PFSK-1 (cell line): ENCODE data around the gene KREMEN1.
A peak's percentile ranks its signal among the peaks of the same experiment; 100 is the strongest.

ENCODE experiments used
- FOXP2 ChIP-seq: optimal IDR thresholded peaks from 2 replicates; pipeline ENCODE3; 2011; ENCODE audit warnings: borderline replicate concordance, control low read depth, inconsistent platforms; ENCODE audit not compliant: insufficient read depth; ENCODE audit errors: extremely low read length, extremely low read depth
- POLR2AphosphoS5 ChIP-seq: IDR thresholded peaks from 2 replicates; pipeline ENCODE4 v1.6.1; 2012; ENCODE audit warnings: low read depth, mild to moderate bottlenecking, control low read depth, low read length, moderate library complexity
- REST ChIP-seq, 2 experiments: IDR thresholded peaks; 2 replicates each; pipeline versions ENCODE4 v1.6.1 to v1.8.0; 2011 to 2012; ENCODE audit warnings: low read depth in 2 of 2, low read length in 2 of 2, control low read depth in 1 of 2, inconsistent platforms in 1 of 2, mild to moderate bottlenecking in 1 of 2, moderate library complexity in 1 of 2; ENCODE audit not compliant: insufficient read depth in 1 of 2
- SIN3A ChIP-seq: IDR thresholded peaks from 2 replicates; pipeline ENCODE4 v1.6.1; 2012; ENCODE audit warnings: mild to moderate bottlenecking, low read length, moderate library complexity, borderline replicate concordance; ENCODE audit not compliant: insufficient read depth
- TAF1 ChIP-seq: IDR thresholded peaks from 2 replicates; pipeline ENCODE4 v1.6.1; 2012; ENCODE audit warnings: low read length, control low read depth, borderline replicate concordance; ENCODE audit not compliant: insufficient read depth

KREMEN1 gene

GRCh38 chr22:29152045-29152953 is 79.5 kb downstream of the KREMEN1 start:
- TF ChIP-seq TAF1 (no peak), FOXP2 (no peak), POLR2AphosphoS5 (no peak), REST (IDR thresholded peaks at IDR 0.05; ENCODE audit: insufficient read depth in 1 of 2, low read depth in 2 of 2, low read length in 2 of 2) (no peak), SIN3A (no peak)

GRCh38 chr22:29152954-29153719 is 80.3 kb downstream of the KREMEN1 start:
- TF ChIP-seq FOXP2 = no peak
- no peak for TF ChIP-seq TAF1
- TF ChIP-seq POLR2AphosphoS5 = no peak
- TF ChIP-seq SIN3A = no peak

GRCh38 chr22:29154364-29155048 is 81.7 kb downstream of the KREMEN1 start:
- no peak for TF ChIP-seq TAF1
- no peak for TF ChIP-seq REST (IDR thresholded peaks at IDR 0.05; ENCODE audit: insufficient read depth in 1 of 2, low read depth in 2 of 2, low read length in 2 of 2)
- peak; percentile 91 for TF ChIP-seq FOXP2
- TF ChIP-seq SIN3A = no peak
- TF ChIP-seq POLR2AphosphoS5 = no peak

- TF ChIP-seq REST (IDR thresholded peaks at IDR 0.05; ENCODE audit: insufficient read depth in 1 of 2, low read depth in 2 of 2, low read length in 2 of 2) (no peak), POLR2AphosphoS5 (no peak), SIN3A (no peak), FOXP2 (no peak), TAF1 (no peak)
Observed at GRCh38 chr22:29155966-29156365, 83.1 kb downstream of the KREMEN1 start.

- TF ChIP-seq FOXP2 (no peak), SIN3A (no peak), REST (IDR thresholded peaks at IDR 0.05; ENCODE audit: insufficient read depth in 1 of 2, low read depth in 2 of 2, low read length in 2 of 2) (no peak), POLR2AphosphoS5 (no peak), TAF1 (no peak)
Observed at GRCh38 chr22:29156507-29156906, 83.7 kb downstream of the KREMEN1 start.
